Measurements from ENCODE around the gene TNIP1.

The TNIP1 gene

GRCh38 chr5:151105561-151105960 lies 24.7 kb upstream of the TNIP1 start:
- no peak for DNase-seq

GRCh38 chr5:151104795-151105194 lies 24.0 kb upstream of the TNIP1 start:
- DNase-seq, result no peak

GRCh38 chr5:151101746-151102145 lies 20.9 kb upstream of the TNIP1 start:
- DNase-seq, result no peak

- no peak for DNase-seq
Observed at GRCh38 chr5:151101151-151101550, 20.3 kb upstream of the TNIP1 start.

GRCh38 chr5:151100681-151101080 lies 19.8 kb upstream of the TNIP1 start:
- DNase-seq, result no peak

- no peak for DNase-seq
Observed at GRCh38 chr5:151098768-151099121, 17.9 kb upstream of the TNIP1 start.

- DNase-seq, result peak; percentile 76
Observed at GRCh38 chr5:151097820-151098767, 17.3 kb upstream of the TNIP1 start.

DNA sequence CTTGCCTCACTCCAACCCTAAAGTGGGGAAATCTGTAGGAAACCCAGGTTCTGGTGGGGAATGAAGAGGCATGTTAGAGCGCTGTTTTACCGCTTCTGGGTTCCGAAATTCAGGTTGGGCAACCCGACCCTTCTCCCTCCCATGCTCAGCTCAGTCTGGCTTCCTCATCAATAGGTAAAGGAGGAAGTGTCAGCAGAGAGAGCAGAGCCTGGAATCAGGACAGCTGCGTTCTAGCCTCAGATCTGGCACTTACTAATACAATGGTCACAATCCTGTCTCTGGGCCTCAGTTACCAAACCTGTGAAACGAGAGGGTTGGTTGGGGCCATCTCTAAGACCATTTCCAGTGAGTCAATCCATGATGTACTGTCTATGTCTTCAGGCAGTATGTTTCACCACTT lies 16.2 kb upstream of the TNIP1 start:
- no peak for DNase-seq

DNA sequence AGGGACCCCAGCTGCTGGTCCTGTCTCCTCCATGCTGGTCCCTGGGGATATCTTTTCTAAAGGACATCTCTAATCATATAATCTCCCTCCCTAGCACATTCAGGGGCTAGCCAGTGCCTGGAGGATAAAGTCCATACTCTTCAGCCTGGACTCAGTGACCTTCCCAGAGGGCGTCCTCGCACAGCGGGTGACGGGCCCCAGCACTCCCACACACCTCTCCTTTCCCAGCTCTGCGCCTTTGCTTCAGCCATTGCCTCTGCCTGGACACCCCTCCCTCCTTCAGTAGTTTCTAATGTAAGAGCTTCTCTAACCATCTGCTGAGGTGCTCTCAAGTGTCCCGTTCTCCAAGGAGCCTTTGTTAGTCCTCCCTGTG lies 15.2 kb upstream of the TNIP1 start:
- DNase-seq, result no peak

DNA sequence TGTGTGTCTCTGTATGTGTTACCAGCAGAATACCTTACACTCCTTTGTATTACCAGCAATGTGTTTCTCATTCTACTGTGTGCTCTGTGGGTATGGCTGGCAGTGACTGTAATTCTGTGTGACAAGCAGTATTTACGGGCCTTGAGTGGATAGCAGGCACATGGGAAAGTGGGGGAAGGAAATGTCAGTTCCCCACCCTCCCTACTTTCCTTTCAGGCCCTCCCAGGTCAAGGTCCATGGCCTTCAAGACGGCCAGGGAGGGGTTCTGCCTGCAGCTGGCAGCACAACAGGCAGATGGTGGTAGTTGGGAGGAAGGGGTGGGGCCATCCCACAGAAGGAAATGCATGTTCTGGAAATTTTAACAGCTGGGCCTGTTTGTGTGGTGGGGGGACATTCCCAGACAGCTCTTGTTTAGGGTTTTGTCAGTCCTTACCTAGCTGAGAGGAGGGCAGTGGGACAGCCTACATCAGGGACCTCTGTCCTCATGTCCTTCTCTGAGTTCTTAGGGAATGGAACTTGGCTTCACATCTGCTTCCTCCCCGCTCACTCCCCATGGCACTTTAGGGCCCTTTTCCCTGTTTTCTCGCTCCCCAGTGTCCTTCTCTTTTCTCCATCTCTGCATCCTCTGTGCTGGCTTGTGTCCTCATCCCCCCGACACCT lies 14.6 kb upstream of the TNIP1 start:
- DNase-seq, result no peak

- no peak for DNase-seq
Observed at GRCh38 chr5:151094852-151095245, 14.0 kb upstream of the TNIP1 start.

DNA sequence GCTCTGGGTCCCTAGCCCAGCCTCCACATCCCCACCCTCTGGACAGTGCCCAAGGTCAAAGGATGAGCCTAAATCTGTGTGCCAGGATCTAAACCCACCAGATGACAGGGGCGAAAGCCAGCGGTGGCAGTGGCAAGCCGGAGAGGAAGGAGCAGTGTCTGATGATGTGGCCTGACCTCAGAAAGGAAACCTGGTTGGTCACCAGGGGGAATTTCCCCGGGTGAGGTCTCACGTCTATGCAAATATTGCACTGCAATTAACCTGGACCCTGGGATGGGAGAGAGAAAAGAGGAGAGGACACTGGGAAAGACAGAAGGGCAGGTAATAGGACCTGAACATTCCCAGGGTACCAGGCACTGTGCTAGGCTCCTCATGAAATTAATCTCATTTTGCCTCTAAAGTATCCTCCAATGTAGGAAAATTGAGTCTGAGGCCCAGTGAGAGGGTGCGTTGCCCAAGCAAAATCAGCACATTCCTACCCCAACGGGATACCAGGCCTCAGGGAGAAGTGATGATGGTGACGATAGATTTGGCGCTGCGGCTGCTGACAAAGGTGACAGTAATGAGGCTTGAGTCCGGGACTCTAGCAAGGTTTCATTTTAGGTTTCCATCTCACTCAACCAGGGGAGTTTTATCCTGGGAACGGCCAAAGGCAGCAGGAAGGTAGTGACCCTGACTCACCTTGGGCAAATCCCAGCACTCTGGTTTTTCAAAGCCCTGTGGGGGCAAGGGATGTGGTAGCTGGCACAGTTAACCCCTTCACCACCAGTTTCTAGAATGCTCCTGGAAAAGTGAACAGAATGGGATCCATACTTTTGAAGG lies 13.4 kb upstream of the TNIP1 start:
- peak; percentile 82 for DNase-seq

GRCh38 chr5:151093476-151093889 lies 12.6 kb upstream of the TNIP1 start:
- no peak for DNase-seq

DNA sequence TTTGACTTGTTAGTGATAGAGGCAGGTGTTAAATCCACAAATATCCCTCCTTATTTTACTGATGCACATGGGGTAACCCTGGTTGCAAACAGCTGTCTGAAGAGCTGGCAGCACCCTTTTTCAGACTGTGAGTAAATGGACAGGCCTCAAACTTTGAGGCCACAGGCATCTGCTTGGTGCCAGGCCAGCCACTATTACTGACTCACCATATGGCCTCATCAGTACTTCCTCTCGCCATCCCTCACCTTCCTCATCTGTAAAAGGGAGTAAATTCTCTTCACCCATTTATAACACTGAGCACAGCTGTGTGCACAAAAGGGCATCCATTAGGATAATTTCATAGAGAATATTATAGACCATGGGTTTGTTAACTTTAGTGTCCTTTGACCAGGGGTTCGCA lies 11.9 kb upstream of the TNIP1 start:
- DNase-seq, result no peak

GRCh38 chr5:151089726-151090125 lies 8.9 kb upstream of the TNIP1 start:
- no peak for DNase-seq

DNA sequence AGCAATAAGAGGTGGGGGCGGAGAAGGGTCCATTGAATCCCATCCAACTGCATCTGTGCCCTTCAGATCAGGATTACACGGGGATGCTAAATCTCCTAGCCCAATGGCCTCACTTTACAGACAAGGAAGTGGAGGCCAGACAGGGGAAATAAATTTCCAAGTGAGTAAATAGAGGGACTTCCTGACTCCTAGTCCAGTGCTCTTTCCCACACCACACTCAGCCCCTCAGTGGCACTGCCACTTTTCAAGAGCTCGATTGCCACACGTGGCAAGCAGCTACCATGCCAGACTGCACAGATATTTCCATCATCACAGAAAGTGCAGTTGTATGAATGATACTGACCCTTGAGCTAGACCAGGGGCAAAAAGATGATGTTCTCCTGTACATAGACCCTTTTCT lies 8.2 kb upstream of the TNIP1 start:
- DNase-seq, result no peak

DNA sequence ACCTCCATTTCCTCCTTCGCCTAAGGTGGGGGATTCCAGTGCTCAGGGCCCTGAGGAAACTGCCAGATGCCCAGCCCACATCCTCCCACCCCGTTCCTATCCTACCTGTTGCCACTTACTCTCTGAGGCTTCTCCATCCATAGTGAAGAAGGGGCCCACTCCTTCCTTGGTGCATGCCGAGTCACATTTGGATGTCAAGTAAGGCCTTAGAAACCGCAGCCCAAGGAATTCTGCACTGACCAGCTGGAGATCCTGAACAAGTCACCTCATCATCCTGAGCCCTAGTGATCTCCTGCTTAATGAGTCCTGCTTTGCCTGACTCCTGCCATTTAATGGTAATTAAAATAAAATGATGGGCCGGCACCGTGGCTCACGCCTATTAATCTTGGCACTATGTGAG lies 6.7 kb upstream of the TNIP1 start:
- DNase-seq, result no peak

DNA sequence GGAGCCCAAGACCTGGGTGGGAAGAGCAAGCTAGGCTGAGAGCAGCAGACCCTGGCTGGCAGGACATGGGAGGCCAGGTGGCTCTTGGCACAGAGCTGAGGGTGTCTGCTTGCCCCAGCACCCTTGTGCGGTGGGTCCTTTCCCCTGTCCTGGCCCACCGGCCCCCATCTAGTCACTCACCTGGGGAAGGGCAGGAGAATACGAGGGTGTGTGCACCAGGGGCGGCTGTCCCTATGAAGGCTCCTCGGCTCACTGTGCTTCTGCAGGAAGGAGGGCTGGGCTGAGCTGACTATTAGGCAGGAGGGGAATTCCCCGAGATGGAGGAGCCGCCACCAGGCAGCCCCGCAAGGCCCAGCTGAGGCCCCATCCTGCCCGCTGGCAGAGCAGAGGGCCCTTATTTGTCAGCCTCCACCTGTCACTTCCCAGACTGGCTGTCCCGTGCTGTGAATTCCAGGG lies 6.1 kb upstream of the TNIP1 start:
- peak; percentile 81 for DNase-seq

DNA sequence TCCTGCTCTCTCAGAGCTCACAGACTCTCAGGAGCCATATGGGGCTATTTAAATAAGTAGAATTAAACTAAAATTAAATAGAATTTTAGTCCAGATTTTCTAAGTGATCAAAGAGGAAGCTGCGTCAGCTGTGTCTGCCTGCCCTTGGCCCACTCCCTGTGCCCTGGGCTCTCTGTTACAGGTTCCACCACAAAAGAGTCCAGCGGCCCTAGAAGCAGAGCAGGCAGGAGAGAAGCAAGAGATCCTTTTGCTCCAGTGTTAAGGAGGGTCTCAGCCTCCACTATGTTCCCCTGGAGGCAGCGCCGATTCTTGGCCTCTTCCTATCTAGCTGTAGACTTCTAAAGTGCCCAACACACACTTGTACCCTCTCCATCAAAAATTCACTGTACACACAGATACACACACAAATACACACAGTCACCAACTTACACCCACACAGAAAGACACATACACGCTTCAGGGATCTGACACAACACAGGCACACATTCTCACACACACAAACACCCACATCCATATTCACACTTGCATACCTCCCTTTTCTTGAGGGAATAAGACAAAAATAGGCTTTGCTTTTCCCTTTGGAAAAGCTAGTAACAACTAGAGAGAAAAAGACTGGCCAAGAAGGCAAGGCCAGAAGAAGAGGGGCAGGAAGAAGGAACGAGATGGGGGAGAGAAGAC lies 5.5 kb upstream of the TNIP1 start:
- no peak for DNase-seq

DNA sequence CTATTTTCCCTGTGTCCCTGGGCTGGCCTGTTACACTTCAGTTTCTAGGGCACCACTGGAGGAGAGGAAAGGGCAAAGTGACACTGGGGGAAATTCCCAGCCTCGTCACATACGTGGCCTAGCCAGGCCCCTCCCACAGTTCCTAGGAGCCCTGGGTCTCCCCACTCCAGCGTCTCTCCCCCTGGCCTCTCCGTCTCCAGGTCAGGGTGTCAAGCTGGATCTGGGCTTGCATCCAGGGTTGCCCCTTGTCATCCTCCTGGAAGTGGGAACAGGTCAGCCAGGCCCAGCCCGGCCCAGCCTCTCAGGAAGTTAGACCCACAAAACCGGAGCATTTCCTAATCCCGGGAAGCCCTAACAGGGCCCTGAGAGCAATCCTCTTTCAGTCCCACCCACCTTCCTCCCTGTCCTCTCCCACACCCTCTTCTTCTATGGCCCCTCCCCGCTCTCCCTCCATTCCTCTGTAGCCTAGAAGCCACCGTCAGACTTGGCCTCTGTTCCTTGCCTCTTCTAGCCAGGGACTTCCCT lies 4.7 kb upstream of the TNIP1 start:
- DNase-seq, result no peak

GRCh38 chr5:151084363-151084762 lies 3.5 kb upstream of the TNIP1 start:
- no peak for DNase-seq

- DNase-seq, result peak; percentile 77
Observed at GRCh38 chr5:151083081-151083676, 2.3 kb upstream of the TNIP1 start.
